GM18502 (cell line): ENCODE data around the gene PABPC1L.
A peak's percentile ranks its signal among the peaks of the same experiment; 100 is the strongest.

ENCODE experiments used
- ATAC-seq: cut with Tn5 transposase; IDR thresholded peaks from one replicate; pipeline ENCODE4 v1.9.1; 2021; ENCODE audit warnings: mild to moderate bottlenecking; ENCODE audit not compliant: unreplicated experiment, poor library complexity

The PABPC1L gene

DNA sequence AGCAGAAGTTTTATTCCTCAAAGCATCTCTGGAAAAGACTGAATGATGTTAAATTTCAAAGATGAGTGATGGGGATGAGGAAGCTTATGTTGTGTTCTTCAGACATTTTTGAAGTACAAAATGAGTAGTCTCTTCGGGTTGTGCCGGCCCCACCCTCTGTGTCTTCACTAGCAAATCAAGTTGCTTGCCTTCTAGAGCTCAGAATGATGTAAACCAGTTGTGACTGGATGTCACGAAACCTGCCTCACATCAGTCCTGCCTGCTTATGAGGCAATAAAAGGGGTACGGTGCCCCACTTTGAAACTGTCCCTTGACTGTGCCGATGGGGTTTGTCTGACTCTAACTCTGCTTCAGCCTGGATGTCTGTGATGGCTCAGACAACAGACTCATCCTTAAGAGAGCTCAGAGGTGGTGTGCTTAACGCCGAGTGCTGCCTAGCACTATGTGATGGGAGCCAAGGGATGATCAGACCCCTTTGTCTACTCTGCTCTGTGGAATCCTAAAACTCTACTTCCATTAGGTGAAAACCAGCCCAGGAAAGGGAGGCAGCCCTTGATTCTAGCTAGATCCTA is 31.3 kb downstream of the PABPC1L start:
- ATAC-seq = no peak

DNA sequence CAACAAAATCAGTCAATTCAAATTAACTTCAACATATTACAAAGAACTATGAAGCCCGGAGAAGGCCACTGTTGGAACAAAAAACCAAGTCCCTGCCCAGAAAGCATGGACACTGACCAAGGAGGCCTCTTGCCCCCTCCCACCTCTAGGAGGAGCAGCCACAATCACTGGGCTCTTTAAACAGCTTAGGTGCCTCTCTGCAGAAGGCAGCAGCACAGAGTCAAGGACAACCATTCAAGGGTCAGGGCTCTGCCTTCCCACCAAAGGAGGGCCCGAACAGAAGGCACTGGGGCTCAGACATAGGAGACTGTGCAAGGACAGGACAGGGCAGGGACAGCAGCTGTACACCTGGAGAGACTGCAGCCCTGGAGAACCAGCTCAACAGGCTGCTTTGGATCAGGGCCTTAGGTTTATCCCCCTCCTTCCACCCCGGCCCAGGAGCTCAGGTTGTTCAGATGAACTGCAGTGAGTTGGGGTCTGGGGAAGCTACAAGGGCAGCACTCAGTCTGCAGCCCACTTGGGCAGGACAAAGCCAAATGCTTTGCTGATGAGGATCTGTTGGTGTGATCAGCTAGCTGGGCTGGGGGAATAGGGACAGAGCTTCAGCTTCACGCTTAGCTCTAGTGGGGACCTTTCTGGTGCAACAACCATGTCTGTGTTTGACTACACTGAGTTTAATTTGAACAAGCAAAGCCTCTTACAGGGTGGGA is 32.6 kb downstream of the PABPC1L start:
- ATAC-seq = no peak

DNA sequence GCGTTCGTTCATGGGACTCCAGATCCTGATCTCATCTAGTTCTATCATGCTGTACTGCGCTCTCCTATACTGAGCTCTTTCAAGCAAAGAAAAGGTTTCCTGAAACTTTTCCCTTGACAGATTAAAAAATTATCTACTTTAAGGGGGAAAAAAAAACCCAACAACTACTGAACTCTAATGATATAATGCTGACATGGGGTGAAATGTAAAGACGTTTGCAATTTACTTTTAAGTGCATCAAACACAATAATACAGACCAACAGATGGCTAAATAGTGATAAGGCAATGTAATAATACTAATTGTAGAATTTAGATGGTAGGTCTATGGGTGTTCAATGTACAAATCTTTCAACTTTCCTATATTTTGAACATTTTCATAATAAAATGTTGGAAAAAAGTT is 34.0 kb downstream of the PABPC1L start:
- ATAC-seq = no peak

DNA sequence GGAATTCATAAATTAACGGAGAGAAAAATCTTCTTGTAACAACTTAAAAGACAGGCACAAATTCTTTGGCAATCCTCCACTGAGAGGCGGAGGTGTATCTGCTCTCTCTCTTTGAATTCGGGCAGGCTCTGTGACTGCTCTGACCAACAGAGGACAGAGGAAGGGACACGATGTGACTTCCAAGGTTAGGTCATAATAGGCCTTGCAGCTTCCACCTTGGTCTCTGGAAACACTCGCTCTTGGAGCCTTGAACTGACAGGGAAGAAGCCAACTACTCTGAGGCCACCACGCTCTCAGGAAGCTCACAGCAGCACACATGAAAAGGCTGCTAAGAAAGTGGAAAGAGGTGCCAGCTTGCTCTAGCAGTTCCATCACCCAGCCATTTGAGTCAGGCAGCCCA is 35.4 kb downstream of the PABPC1L start:
- ATAC-seq = no peak

DNA sequence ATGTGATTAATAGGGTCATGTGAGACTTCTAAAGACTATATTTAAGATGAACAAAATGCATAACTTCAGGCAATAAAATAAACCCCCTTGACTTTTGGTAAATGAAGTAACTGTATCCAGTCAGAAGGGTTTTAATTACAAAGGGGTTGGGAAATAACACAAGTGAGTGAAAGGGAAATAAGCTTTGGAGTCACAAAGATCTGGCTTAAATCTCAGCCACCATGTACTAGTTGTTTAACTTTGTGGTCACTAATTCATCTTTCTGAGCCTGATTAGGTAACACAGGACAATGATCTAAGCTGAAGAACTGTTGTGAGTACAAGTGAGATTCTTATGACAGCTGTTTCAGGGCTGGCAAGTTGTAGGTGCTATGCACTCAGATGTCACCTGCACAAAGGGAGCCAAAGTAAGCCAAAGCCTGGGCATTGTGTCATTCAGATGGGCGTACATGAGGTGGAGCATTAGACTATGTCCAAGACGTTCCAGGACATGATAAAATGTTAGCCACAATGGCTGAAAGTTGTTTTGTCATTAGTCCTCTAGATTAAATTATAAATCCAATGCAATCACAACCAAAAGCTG is 36.5 kb downstream of the PABPC1L start:
- ATAC-seq = no peak

DNA sequence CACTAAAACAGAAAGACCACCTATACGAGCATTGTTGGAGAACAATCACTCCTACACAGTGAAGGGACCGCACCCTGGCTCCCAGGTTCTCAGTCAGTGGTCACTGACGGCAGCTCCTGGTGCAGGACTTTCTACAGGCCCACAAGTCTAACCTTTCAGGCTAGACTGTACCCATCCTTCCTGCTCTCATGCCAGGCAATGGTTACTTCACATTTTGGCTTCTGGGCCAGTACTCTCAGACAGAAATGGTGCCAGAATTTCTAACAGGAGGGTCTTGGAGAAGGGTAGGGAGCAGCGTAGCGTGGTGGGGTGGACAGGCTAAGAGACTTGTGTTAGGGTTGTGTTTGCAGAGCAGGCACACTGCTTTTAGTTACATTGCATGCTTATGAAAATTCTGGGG is 38.2 kb downstream of the PABPC1L start:
- no peak for ATAC-seq

DNA sequence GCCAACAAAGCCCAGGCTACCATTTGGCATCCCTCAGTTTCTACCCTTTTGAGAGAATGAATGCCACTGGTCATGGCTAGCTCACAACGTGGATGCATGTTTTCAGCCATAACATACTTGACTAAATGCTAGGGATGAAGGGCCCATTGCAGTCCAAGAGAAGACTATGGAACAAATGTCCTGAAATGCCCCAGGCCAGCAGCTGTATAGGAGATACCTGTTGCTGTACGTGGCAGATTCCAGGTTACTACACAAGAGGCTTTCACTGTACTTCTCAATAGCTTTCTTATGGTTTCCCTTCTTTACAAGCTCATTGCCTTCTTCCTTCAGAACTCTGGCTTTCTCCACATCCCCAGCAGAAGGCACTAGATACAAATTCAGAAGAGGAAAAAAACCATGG is 38.7 kb downstream of the PABPC1L start:
- no peak for ATAC-seq

DNA sequence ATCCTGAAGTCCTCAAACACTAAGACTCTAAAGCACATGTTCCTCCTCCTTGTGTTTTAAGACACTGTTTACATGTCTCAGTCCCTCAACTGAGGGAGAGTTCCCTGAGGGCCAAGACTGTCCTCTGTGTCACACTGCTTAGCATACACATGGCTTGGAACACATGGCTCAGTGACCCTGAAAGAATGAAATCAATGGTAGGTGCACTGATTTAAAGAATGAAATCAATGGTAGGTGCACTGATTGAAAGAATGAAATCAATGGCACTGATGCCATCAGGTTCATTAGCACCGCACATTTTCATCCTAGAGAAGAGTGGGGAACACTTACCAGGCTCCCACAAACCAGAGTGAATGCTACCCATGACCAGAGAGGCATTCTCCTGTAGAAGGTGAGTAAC is 40.5 kb downstream of the PABPC1L start:
- ATAC-seq = no peak

DNA sequence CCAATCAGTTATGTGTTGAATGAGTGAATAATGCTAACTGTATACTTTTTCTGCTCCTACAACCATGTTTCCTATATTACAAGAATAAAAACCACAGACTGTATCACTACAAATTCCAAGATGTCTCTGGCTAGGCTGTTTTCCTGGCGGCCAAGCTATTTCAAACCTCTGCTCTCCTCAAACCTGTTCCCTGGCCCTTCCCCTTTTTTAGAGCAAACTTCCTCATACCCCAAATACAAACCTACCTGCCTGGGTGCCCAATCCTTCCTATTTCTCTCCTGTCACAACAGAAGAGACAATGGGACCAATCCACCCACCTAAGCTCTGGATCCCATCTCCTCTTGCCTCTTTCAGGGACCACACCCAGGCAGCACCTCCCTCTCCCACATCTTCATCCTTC is 42.9 kb downstream of the PABPC1L start:
- no peak for ATAC-seq

DNA sequence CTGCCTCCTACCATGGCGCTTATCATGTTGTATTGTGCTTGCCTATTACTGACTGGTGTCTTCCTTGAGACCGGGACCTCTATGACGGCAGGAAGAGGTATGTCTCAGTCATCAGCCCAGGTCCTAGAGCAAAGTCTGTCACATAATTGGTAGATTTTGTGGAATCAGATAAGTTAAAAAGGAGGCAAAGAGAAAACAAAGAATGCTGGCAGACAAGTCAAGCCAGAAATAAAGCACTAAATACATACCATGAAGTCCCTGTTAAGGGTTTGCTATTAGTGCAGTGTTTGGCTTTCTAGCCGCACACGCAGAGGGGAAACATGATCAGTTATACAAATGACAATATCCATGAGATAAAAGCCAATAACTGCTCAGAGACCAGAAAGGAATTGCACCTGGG is 44.4 kb downstream of the PABPC1L start:
- no peak for ATAC-seq

DNA sequence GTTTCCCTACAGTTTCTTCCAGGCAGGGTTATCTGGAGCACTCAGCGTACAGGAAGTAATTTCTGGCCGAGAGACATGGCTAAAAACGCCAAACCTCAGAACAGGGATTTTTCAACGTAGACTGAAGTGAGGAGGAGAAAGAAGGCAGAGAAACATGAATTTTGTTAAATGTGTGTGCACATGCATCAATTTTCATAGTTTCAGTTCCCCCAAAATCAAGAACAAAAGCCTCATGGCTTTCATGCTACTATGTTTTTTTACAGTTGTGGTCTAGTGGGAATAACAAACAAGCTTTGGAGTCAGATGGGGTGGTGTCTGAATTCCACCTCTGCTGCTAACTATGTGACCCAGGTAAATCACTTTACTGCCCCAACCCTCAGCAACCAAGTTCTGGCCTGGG is 45.4 kb downstream of the PABPC1L start:
- no peak for ATAC-seq

DNA sequence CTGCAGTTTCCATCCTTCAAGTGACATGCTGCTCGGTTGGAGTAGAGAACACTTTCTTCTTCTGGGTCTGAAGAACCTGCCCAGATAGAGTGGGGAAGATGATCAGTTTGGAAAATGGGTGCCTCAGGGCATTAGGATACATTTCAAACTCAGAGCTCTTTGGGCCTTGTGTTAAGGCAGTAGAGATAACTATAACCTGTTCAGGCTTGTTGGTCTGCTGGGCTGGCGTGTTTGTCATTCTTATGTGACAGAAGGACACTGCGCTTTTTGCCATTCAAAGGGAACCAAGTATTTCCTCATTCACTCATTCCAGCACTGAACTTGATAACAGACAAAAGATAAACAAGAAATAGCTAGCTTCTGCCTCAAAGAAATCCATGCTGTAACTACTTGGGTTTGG is 46.5 kb downstream of the PABPC1L start:
- ATAC-seq = no peak

DNA sequence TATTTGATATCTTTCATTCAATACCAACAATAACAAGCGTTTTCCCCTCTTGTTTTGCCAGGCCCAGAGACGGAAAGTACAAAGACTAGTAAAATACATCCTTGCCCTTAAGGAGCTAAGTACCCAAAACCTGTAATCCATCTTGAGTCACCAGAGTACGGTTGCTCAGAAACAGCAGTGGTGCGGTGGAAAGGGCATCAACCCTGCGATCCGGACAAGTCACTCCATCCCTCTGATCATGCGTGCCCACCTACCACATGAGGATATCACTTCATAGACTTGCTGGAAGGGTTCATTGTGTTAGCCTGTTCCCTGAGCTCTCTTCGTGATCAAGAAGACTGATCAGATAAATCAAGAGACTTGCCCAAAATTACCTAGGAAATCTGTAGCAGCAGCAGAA is 48.4 kb downstream of the PABPC1L start:
- ATAC-seq = no peak

DNA sequence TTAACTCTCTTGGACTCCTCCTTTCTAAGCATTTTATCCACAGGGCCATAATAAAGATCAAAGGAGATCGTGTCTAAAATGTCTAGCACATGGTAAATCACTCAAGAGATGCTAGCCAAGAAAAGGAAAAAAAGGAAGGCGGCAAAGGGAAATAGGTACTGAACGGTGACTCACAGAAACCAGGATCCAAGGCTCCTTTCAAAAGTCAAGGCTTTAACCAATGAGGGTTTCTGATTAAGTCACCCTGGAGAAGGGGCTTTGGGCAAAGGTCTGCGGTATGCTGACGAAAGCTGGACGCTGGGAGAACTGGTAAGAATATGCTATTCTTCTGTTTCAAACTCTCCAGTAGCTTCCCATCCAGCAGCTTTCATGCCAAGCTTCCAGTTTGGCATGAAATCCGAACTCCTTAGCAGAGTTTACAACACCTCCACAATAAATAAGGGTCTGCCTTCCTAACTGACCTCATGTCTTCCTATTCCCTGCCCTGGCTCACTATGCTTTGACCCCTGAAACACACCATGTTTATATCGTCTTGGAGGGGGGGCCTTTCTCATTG is 49.3 kb downstream of the PABPC1L start:
- no peak for ATAC-seq

DNA sequence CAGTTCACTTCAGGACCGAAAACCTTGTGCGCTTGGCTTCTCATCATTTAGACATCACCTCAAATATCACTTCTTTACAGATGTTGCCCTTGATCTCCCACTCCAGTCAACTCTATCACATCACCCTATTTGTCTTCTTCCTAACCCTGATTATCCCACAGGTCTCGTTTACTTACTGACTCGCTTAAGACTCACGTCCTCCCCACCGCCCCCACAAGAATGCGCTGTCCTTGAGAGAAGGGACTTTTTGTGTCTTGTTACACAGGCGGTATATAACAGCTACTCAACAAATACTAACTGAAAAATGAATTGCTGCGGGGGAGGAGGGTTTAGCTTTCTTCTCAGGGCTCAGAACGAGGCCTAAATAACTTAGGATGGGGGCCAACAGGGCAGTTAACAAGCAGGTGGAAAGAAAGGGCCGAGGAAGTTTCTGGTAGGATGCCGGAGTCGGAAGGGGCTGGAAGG is 49.8 kb downstream of the PABPC1L start:
- no peak for ATAC-seq

DNA sequence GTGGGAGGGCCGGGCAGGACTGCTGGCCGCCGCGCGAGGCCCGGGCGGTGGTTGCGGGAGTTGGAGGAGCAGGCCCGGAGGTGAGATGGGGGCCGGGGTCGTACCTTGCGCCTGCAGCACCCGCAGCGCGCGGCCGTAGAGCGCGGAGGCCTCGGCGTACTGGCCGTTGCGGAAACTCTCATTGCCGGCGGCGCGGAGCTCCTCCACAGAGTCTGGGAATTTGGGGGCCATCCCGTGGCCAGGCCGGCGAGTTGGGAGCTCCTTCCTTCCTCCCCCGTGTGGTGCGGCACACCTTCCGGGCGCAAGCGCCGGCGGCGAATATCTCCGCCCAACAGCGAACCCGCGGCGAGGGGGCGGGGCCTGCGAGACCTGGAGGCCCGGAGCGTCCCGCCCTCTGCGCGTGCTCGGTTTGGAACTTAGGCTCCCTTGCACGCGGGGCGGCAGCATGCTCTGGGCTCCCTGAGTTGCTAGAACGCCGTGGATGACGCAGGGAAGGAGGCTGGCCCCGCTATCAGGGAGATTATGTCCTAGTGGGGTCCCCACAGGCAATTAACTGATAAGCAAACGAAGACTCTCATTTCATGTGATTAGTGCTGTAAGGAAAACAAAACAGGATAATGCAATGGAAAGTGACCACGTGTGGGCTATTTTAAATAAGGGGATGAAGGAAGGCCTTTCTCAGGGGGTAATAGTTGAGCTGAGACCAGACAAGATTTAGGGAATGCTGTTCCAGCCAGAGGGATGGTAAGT is 50.4 kb downstream of the PABPC1L start, which contains the start of gene TOMM34:
Gene TOMM34, minus strand, starts transcription at position 295 of the 750 bp plus-strand sequence. Its CDS starts 64 bp downstream, at position 231.
- peak; percentile 87 for ATAC-seq

DNA sequence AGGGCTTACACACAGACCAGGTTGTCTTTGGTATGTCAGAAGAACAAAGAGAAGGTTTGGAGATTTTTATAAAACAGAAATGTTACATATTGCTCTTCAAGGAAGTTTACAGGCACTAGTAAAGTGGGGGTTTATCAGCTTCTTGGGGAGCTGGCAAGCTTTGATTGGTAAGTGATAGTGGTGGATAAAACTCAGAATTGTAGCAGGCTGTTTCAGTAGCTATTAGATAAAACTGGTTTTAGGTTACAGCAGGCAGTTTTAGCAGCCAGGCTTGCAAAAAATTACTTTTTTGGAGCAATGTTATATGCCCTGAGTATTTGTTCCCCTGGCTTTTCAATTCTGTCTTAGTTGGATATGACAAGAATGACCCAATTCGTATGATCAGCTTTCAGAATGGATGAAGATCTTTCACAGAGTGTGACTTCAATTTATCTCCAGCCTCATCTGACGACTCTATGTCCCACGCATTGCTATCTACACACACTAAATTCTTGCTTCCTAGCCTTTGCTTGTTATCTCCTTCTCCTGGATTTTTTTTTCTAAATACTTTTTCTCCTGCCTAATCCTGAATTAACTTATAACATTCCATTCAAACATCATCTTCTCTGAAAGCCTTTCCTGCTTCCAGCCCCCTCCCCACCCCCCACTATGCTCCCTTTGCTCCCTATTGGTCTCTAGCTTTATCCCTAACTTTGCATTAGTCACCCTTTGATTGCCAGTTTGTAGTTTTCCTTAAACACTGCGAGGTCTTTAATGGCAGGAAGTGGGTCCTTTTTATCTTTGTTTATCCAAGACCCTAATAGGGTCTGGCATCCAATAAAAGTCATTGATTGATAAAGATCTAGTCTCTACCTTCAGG is 51.4 kb downstream of the PABPC1L start:
- ATAC-seq = no peak

DNA sequence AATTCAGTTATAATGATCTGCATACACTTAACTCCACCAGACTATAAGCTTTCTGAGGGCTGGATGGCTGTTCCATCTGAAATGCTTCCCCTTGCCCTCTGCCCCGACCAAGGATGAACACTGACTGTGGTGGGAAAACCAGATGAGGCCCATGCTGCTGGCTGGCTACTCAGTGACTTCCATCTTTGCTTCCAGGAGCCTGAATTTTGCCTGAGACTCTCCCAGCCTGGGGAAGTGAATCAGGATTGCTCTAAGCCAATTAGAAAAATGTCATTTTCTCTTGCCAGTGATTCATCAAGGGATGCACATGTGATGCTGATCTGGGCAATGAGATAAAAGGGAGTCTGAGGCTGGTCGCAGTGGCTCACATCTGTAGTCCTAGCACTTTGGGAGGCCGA is 52.0 kb downstream of the PABPC1L start:
- no peak for ATAC-seq

DNA sequence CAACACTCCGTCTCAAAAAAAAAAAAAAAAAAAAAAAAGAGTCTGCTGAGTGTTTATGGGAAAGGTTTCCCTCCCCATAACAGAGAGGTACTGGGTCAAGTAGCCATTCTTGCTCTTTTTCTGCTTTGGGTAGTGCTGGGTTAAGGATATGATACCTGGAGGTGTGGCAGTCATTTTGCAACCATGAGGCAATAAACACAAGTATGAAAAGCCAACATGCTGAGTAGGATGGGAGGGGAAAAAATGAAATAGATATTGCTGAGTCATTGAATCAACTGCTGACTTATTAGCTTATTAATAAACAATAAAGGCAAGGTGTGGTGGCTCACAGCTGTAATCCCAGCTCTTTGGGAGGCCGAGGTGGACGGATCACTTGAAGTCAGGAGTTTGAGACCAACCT is 52.6 kb downstream of the PABPC1L start:
- ATAC-seq = no peak
